Measurements from ENCODE around the gene CACNA2D3. TPM values are rescaled to one million over a fixed set of nuclear protein-coding genes. Genes with fewer than 3 reads are reported as not detected.

CACNA2D3 gene
- 0.43 TPM in 1 of 2 replicates, not detected in the other for total RNA-seq (ENCODE audit: low replicate concordance)

- no peak within 1 kb of the TSS for H3K9ac ChIP-seq
- peak within 1 kb of the TSS; percentile 98 for H3K4me2 ChIP-seq
- no peaks in the 10 kb centered on the region for H3K9me3 ChIP-seq (ENCODE audit: low read depth)
- H3K36me3 ChIP-seq: no peaks in the 10 kb centered on the region
- Mint-ChIP-seq H3K4me1 (peaks cover 14% of the 10 kb centered on the region), H3K36me3 (no peaks in the 10 kb centered on the region), H3K4me3 (peak within 1 kb of the TSS; percentile 84), H3K27me3 (ENCODE audit: insufficient read depth, low read depth) (peaks cover 54% of the 10 kb centered on the region), H3K9me3 (peaks cover 2% of the 10 kb centered on the region), H3K27ac (no peak within 1 kb of the TSS)
- DNase-seq (ENCODE audit: low spot score): peak; percentile 67
- peak within 1 kb of the TSS; percentile 83 for H2AFZ ChIP-seq (replicated peaks)
- no peaks in the 10 kb centered on the region for H3K79me2 ChIP-seq (ENCODE audit: low read depth)
- H3K27me3 ChIP-seq: peaks cover 100% of the 10 kb centered on the region
- H3F3A ChIP-seq (ENCODE audit: low read depth): no peaks in the 10 kb centered on the region
- H3K4me1 ChIP-seq: peaks cover 10% of the 10 kb centered on the region
- H4K20me1 ChIP-seq (ENCODE audit: low read depth): peaks cover 17% of the 10 kb centered on the region
- TF ChIP-seq EZH2 (IDR thresholded peaks at IDR 0.05) (no peak), EZH2phosphoT487 (IDR thresholded peaks at IDR 0.05) (no peak)
- H3K4me3 ChIP-seq: peak within 1 kb of the TSS; percentile 68
- H3K27ac ChIP-seq: no peak within 1 kb of the TSS
These were observed at the start of gene CACNA2D3 for GRCh38 chr3:54122324-54123002. CACNA2D3 (plus strand) TSS chr3:54122552.

GRCh38 chr3:54073386-54073785 lies 49.0 kb upstream of the CACNA2D3 start:
- Histone ChIP-seq H3K4me3 (no peak overlapping the region), H2AFZ (replicated peaks) (no peak overlapping the region), H3K27me3 (no peaks in the 10 kb centered on the region), H3K9ac (no peak overlapping the region), H3K4me1 (peaks cover 5% of the 10 kb centered on the region), H3K27ac (no peak overlapping the region), H3K79me2 (ENCODE audit: low read depth) (no peaks in the 10 kb centered on the region), H3K4me2 (no peak overlapping the region), H3K9me3 (ENCODE audit: low read depth) (no peaks in the 10 kb centered on the region), H3K36me3 (no peaks in the 10 kb centered on the region), H3F3A (ENCODE audit: low read depth) (no peaks in the 10 kb centered on the region), H4K20me1 (ENCODE audit: low read depth) (no peaks in the 10 kb centered on the region)
- H3K9me3 Mint-ChIP-seq: peaks cover 9% of the 10 kb centered on the region
- peaks cover under 1% of the 10 kb centered on the region for H3K27me3 Mint-ChIP-seq (ENCODE audit: insufficient read depth, low read depth)
- no peak overlapping the region for H3K4me3 Mint-ChIP-seq
- no peaks in the 10 kb centered on the region for H3K36me3 Mint-ChIP-seq
- H3K27ac Mint-ChIP-seq: no peak overlapping the region
- DNase-seq (ENCODE audit: low spot score): no peak
- H3K4me1 Mint-ChIP-seq: no peaks in the 10 kb centered on the region
- TF ChIP-seq CTCF (IDR thresholded peaks at IDR 0.05): no peak
- TF ChIP-seq EZH2phosphoT487 (IDR thresholded peaks at IDR 0.05): no peak
- TF ChIP-seq EZH2 (IDR thresholded peaks at IDR 0.05): no peak

GRCh38 chr3:54079314-54079713 lies 43.0 kb upstream of the CACNA2D3 start:
- Mint-ChIP-seq H3K4me3 (no peak overlapping the region), H3K36me3 (no peaks in the 10 kb centered on the region), H3K4me1 (no peaks in the 10 kb centered on the region), H3K27me3 (ENCODE audit: insufficient read depth, low read depth) (peaks cover 4% of the 10 kb centered on the region), H3K9me3 (no peaks in the 10 kb centered on the region), H3K27ac (no peak overlapping the region)
- Histone ChIP-seq H3K27me3 (no peaks in the 10 kb centered on the region), H3K36me3 (no peaks in the 10 kb centered on the region), H3K4me2 (no peak overlapping the region), H3K9me3 (ENCODE audit: low read depth) (no peaks in the 10 kb centered on the region), H3K27ac (no peak overlapping the region), H3K79me2 (ENCODE audit: low read depth) (no peaks in the 10 kb centered on the region), H3K9ac (no peak overlapping the region), H2AFZ (replicated peaks) (peak overlapping the region; percentile 67), H3K4me1 (peaks cover 4% of the 10 kb centered on the region), H3F3A (ENCODE audit: low read depth) (no peaks in the 10 kb centered on the region), H4K20me1 (ENCODE audit: low read depth) (no peaks in the 10 kb centered on the region), H3K4me3 (no peak overlapping the region)
- no peak for TF ChIP-seq EZH2 (IDR thresholded peaks at IDR 0.05)
- TF ChIP-seq EZH2phosphoT487 (IDR thresholded peaks at IDR 0.05): no peak
- TF ChIP-seq CTCF (IDR thresholded peaks at IDR 0.05): no peak
- DNase-seq (ENCODE audit: low spot score): no peak

- H3K27ac Mint-ChIP-seq: no peak overlapping the region
- Histone ChIP-seq H3K9ac (no peak overlapping the region), H3K4me2 (no peak overlapping the region), H3K4me3 (no peak overlapping the region), H3F3A (ENCODE audit: low read depth) (no peaks in the 10 kb centered on the region), H3K79me2 (ENCODE audit: low read depth) (no peaks in the 10 kb centered on the region), H3K36me3 (no peaks in the 10 kb centered on the region), H3K27ac (no peak overlapping the region), H3K9me3 (ENCODE audit: low read depth) (no peaks in the 10 kb centered on the region), H4K20me1 (ENCODE audit: low read depth) (no peaks in the 10 kb centered on the region), H3K27me3 (no peaks in the 10 kb centered on the region), H2AFZ (replicated peaks) (peak overlapping the region; percentile 67), H3K4me1 (peaks cover 4% of the 10 kb centered on the region)
- no peak for DNase-seq (ENCODE audit: low spot score)
- no peaks in the 10 kb centered on the region for H3K9me3 Mint-ChIP-seq
- no peak overlapping the region for H3K4me3 Mint-ChIP-seq
- H3K4me1 Mint-ChIP-seq: no peaks in the 10 kb centered on the region
- H3K36me3 Mint-ChIP-seq: no peaks in the 10 kb centered on the region
- TF ChIP-seq EZH2 (IDR thresholded peaks at IDR 0.05): no peak
- no peak for TF ChIP-seq CTCF (IDR thresholded peaks at IDR 0.05)
- no peak for TF ChIP-seq EZH2phosphoT487 (IDR thresholded peaks at IDR 0.05)
- H3K27me3 Mint-ChIP-seq (ENCODE audit: insufficient read depth, low read depth): peaks cover 5% of the 10 kb centered on the region
These were observed 42.5 kb upstream of the CACNA2D3 start for GRCh38 chr3:54079730-54080325.
